ENCODE measurements around the gene CLN6. TPM values are rescaled to one million over a fixed set of nuclear protein-coding genes. Genes with fewer than 3 reads are reported as not detected.

The CLN6 gene
- total RNA-seq, 1 donor from 2014 or later = 29.0 TPM

- no peak for TF ChIP-seq CTCF (IDR thresholded peaks at IDR 0.05; ENCODE audit: insufficient read depth, low read length, poor library complexity, severe bottlenecking)
- H3K4me3 ChIP-seq (ENCODE audit: low read depth, low read length) = no peak overlapping the region
- H3K36me3 ChIP-seq (ENCODE audit: control insufficient read depth, insufficient read depth, low read length) = peaks cover 4% of the 10 kb centered on the region
- no peak for DNase-seq (ENCODE audit: low read depth)
- H3K27me3 ChIP-seq (ENCODE audit: control insufficient read depth, insufficient read depth, low read length) = no peaks in the 10 kb centered on the region
Observed at GRCh38 chr15:68190048-68190447, 39.5 kb downstream of the CLN6 start.

GRCh38 chr15:68188647-68189046 lies 40.9 kb downstream of the CLN6 start:
- TF ChIP-seq CTCF (IDR thresholded peaks at IDR 0.05; ENCODE audit: insufficient read depth, low read length, poor library complexity, severe bottlenecking) = no peak
- no peak for DNase-seq (ENCODE audit: low read depth)
- peaks cover 5% of the 10 kb centered on the region for H3K36me3 ChIP-seq (ENCODE audit: control insufficient read depth, insufficient read depth, low read length)
- H3K4me3 ChIP-seq (ENCODE audit: low read depth, low read length) = no peak overlapping the region
- no peaks in the 10 kb centered on the region for H3K27me3 ChIP-seq (ENCODE audit: control insufficient read depth, insufficient read depth, low read length)

- TF ChIP-seq CTCF (IDR thresholded peaks at IDR 0.05; ENCODE audit: insufficient read depth, low read length, poor library complexity, severe bottlenecking) = no peak
- Histone ChIP-seq H3K27me3 (ENCODE audit: control insufficient read depth, insufficient read depth, low read length) (no peaks in the 10 kb centered on the region), H3K36me3 (ENCODE audit: control insufficient read depth, insufficient read depth, low read length) (peaks cover 4% of the 10 kb centered on the region), H3K4me3 (ENCODE audit: low read depth, low read length) (no peak overlapping the region)
- DNase-seq (ENCODE audit: low read depth) = no peak
Observed at GRCh38 chr15:68187559-68187958, 42.0 kb downstream of the CLN6 start.

- no peak overlapping the region for H3K4me3 ChIP-seq (ENCODE audit: low read depth, low read length)
- DNase-seq (ENCODE audit: low read depth) = no peak
- no peaks in the 10 kb centered on the region for H3K27me3 ChIP-seq (ENCODE audit: control insufficient read depth, insufficient read depth, low read length)
- H3K36me3 ChIP-seq (ENCODE audit: control insufficient read depth, insufficient read depth, low read length) = peaks cover 4% of the 10 kb centered on the region
- TF ChIP-seq CTCF (IDR thresholded peaks at IDR 0.05; ENCODE audit: insufficient read depth, low read length, poor library complexity, severe bottlenecking) = no peak
Observed at GRCh38 chr15:68186671-68187397, 42.7 kb downstream of the CLN6 start.

GRCh38 chr15:68184616-68185480 lies 44.7 kb downstream of the CLN6 start:
- Histone ChIP-seq H3K27me3 (ENCODE audit: control insufficient read depth, insufficient read depth, low read length) (no peaks in the 10 kb centered on the region), H3K4me3 (ENCODE audit: low read depth, low read length) (no peak overlapping the region), H3K36me3 (ENCODE audit: control insufficient read depth, insufficient read depth, low read length) (peaks cover 4% of the 10 kb centered on the region)
- no peak for DNase-seq (ENCODE audit: low read depth)
- no peak for TF ChIP-seq CTCF (IDR thresholded peaks at IDR 0.05; ENCODE audit: insufficient read depth, low read length, poor library complexity, severe bottlenecking)
